ENCODE measurements around the gene WAC.

GRCh38 chr10:28616514-28616913 lies 83.6 kb downstream of the WAC start:
- TF ChIP-seq FOXA1 (IDR thresholded peaks at IDR 0.05) (no peak), PKNOX1 (IDR thresholded peaks at IDR 0.05) (no peak), SP1 (IDR thresholded peaks at IDR 0.05) (no peak), FOXM1 (IDR thresholded peaks at IDR 0.05; ENCODE audit: borderline replicate concordance) (no peak)
